MM.1S (cell line): ENCODE results near the gene CAV1.

ENCODE experiments used
- DNase-seq: peaks from one replicate; pipeline ENCODE4 v3.0.0-alpha.2; 2015
- H2AFZ ChIP-seq: fragments of 300-600 bp; sonication (generic); 2 replicates; pipeline ENCODE4 v1.6.0; 2016; ENCODE audit warnings: antibody characterized with exemption, low read length
- H3F3A ChIP-seq: fragments of 300-600 bp; sonication (generic); 2 replicates; pipeline ENCODE4 v1.6.1; 2016; ENCODE audit warnings: mild to moderate bottlenecking, antibody characterized with exemption, low read length, moderate library complexity, mixed read lengths; ENCODE audit not compliant: insufficient read depth
- H3K27ac ChIP-seq: fragments of 300-600 bp; sonication (generic); 2 replicates; pipeline ENCODE4 v1.5.1; 2016; ENCODE audit warnings: mild to moderate bottlenecking, low read length
- H3K27me3 ChIP-seq: fragments of 300-600 bp; sonication (generic); replicated peaks from 2 replicates; pipeline ENCODE4 v1.6.0; 2016; ENCODE audit warnings: low read length; ENCODE audit not compliant: insufficient read depth
- H3K36me3 ChIP-seq: fragments of 300-600 bp; sonication (generic); replicated peaks from 2 replicates; pipeline ENCODE4 v1.6.1; 2016; ENCODE audit warnings: mild to moderate bottlenecking, low read length, mixed read lengths; ENCODE audit not compliant: insufficient read depth
- H3K4me1 ChIP-seq: fragments of 300-600 bp; sonication (generic); 2 replicates; pipeline ENCODE4 v1.6.1; 2016; ENCODE audit warnings: low read length, mixed read lengths
- H3K4me2 ChIP-seq: fragments of 300-600 bp; sonication (generic); 2 replicates; pipeline ENCODE4 v1.6.0; 2016; ENCODE audit warnings: low read depth, low read length
- H3K4me3 ChIP-seq: fragments of 300-600 bp; sonication (generic); 2 replicates; pipeline ENCODE4 v1.5.1; 2016; ENCODE audit warnings: low read length, mixed read lengths
- H3K79me2 ChIP-seq: fragments of 300-600 bp; sonication (generic); 2 replicates; pipeline ENCODE4 v1.6.1; 2016; ENCODE audit warnings: mixed run types, low read length, mixed read lengths
- H3K9ac ChIP-seq: fragments of 300-600 bp; sonication (generic); 2 replicates; pipeline ENCODE4 v1.6.1; 2016; ENCODE audit warnings: low read length, mixed read lengths
- H3K9me2 ChIP-seq: fragments of 300-600 bp; sonication (generic); replicated peaks from 2 replicates; pipeline ENCODE4 v1.6.1; 2016; ENCODE audit warnings: mild to moderate bottlenecking, low read length, mixed read lengths; ENCODE audit not compliant: insufficient read depth
- H3K9me3 ChIP-seq: fragments of 300-600 bp; sonication (generic); replicated peaks from 2 replicates; pipeline ENCODE4 v1.6.1; 2016; ENCODE audit warnings: mild to moderate bottlenecking, low read length, mixed read lengths; ENCODE audit not compliant: insufficient read depth
- H4K20me1 ChIP-seq: fragments of 300-600 bp; sonication (generic); 2 replicates; pipeline ENCODE4 v1.6.1; 2016; ENCODE audit warnings: mild to moderate bottlenecking, low read length, moderate library complexity, mixed read lengths; ENCODE audit not compliant: insufficient read depth
- EZH2 ChIP-seq: fragments of 300-600 bp; sonication (generic); optimal IDR thresholded peaks from 2 replicates; pipeline ENCODE3; 2017; ENCODE audit warnings: low read depth, mild to moderate bottlenecking, antibody characterized with exemption, low read length, mixed read lengths
- EZH2phosphoT487 ChIP-seq: fragments of 300-600 bp; sonication (generic); IDR thresholded peaks from 2 replicates; pipeline ENCODE4 v1.6.1; 2018; ENCODE audit warnings: antibody characterized with exemption, low read length
- TF ChIP-seq, protein P1 (sequence below): fragments of 300-600 bp; sonication (generic); IDR thresholded peaks from 2 replicates; pipeline ENCODE4 v1.5.1; 2016; ENCODE audit warnings: antibody characterized with exemption, low read length, mixed read lengths

The CAV1 gene

DNA sequence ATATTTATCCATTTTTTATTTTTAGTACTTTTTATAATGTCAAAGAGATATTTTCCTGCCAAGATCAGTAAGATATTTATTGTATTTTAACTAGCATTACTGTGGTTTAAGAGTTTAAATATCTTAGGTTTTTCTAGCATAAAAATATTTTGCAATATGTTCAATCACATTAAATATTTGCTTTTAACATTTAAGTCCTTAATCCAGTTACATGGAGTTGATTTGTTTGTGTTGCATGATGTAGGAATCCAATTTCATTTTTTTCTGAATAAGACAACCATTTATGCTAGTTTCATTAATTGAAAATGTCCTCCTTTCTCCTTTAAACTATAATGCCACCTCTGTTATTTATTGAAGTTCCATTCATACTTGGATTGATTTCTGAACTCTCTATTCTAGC, 41.8 kb downstream of the CAV1 start:
- H3K4me3 ChIP-seq = no peak overlapping the region
- H3K9ac ChIP-seq = no peak overlapping the region
- no peaks in the 10 kb centered on the region for H3F3A ChIP-seq
- no peaks in the 10 kb centered on the region for H4K20me1 ChIP-seq
- H3K9me3 ChIP-seq = no peaks in the 10 kb centered on the region
- no peaks in the 10 kb centered on the region for H3K9me2 ChIP-seq
- H3K79me2 ChIP-seq = no peaks in the 10 kb centered on the region
- DNase-seq = no peak
- H2AFZ ChIP-seq = no peak overlapping the region
- TF ChIP-seq EZH2 (no peak), EZH2phosphoT487 (no peak)
- TF ChIP-seq, protein P1, sequence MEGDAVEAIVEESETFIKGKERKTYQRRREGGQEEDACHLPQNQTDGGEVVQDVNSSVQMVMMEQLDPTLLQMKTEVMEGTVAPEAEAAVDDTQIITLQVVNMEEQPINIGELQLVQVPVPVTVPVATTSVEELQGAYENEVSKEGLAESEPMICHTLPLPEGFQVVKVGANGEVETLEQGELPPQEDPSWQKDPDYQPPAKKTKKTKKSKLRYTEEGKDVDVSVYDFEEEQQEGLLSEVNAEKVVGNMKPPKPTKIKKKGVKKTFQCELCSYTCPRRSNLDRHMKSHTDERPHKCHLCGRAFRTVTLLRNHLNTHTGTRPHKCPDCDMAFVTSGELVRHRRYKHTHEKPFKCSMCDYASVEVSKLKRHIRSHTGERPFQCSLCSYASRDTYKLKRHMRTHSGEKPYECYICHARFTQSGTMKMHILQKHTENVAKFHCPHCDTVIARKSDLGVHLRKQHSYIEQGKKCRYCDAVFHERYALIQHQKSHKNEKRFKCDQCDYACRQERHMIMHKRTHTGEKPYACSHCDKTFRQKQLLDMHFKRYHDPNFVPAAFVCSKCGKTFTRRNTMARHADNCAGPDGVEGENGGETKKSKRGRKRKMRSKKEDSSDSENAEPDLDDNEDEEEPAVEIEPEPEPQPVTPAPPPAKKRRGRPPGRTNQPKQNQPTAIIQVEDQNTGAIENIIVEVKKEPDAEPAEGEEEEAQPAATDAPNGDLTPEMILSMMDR = no peak
- no peaks in the 10 kb centered on the region for H3K36me3 ChIP-seq
- no peaks in the 10 kb centered on the region for H3K4me1 ChIP-seq
- no peak overlapping the region for H3K27ac ChIP-seq
- no peaks in the 10 kb centered on the region for H3K27me3 ChIP-seq
- H3K4me2 ChIP-seq = no peak overlapping the region

DNA sequence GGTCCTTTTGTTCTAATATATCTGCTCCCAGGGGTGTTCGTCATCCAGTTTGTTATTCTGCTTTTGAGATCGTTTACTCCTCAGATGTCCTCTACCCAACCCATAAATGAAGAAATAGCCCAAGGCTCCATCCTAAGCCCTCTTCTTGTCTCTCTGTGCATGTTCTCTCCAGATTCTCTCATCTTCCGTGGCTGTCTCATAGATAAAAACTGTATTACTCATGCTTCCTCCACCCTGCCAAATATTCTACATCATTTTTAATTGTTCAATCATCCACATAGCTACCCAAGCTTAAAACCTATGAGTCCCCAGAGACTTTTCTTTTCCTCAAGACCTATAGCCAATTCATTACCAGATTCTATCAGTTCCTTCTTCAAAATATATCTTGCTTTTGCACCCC, 44.9 kb downstream of the CAV1 start:
- Histone ChIP-seq H3K79me2 (no peaks in the 10 kb centered on the region), H3K36me3 (no peaks in the 10 kb centered on the region), H3K27me3 (no peaks in the 10 kb centered on the region), H3K27ac (no peak overlapping the region), H3K4me1 (peaks cover 18% of the 10 kb centered on the region), H3K4me3 (no peak overlapping the region), H2AFZ (no peak overlapping the region), H3K9me2 (no peaks in the 10 kb centered on the region), H3K9me3 (no peaks in the 10 kb centered on the region), H3K9ac (no peak overlapping the region), H3K4me2 (no peak overlapping the region), H3F3A (0 out of 2 replicates have a peak, but pooled peaks cover 5% of the 10 kb centered on the region), H4K20me1 (no peaks in the 10 kb centered on the region)
- TF ChIP-seq EZH2 (no peak), EZH2phosphoT487 (no peak)
- TF ChIP-seq, protein P1 = no peak
- no peak for DNase-seq

GRCh38 chr7:116570306-116570705, 45.5 kb downstream of the CAV1 start:
- Histone ChIP-seq H3K4me2 (no peak overlapping the region), H2AFZ (no peak overlapping the region), H3K4me3 (no peak overlapping the region), H3K9ac (no peak overlapping the region), H3K9me2 (no peaks in the 10 kb centered on the region), H3K27me3 (no peaks in the 10 kb centered on the region), H3F3A (0 out of 2 replicates have a peak, but pooled peaks cover 5% of the 10 kb centered on the region), H3K36me3 (no peaks in the 10 kb centered on the region), H4K20me1 (no peaks in the 10 kb centered on the region), H3K9me3 (no peaks in the 10 kb centered on the region), H3K27ac (no peak overlapping the region), H3K79me2 (no peaks in the 10 kb centered on the region), H3K4me1 (peaks cover 23% of the 10 kb centered on the region)
- TF ChIP-seq, protein P1 = no peak
- no peak for TF ChIP-seq EZH2phosphoT487
- TF ChIP-seq EZH2 = no peak
- no peak for DNase-seq
